Left ventricle myocardium inferior (tissue), 1 donor: Measurements from ENCODE around the gene LYRM2. TPM values are rescaled to one million over a fixed set of nuclear protein-coding genes. Genes with fewer than 3 reads are reported as not detected.

Source experiments
- DNase-seq: peaks from one replicate; pipeline ENCODE4 v3.0.0-alpha.2; 2020
- H3K27ac ChIP-seq: fragments of 200-600 bp; replicated peaks from 2 replicates; pipeline ENCODE4 v1.8.0; 2021
- H3K27me3 ChIP-seq: fragments of 200-600 bp; 2 replicates; pipeline ENCODE4 v1.8.0; 2021; ENCODE audit warnings: low read depth
- H3K36me3 ChIP-seq: fragments of 200-600 bp; 2 replicates; pipeline ENCODE4 v1.8.0; 2021
- H3K4me1 ChIP-seq: fragments of 200-600 bp; 2 replicates; pipeline ENCODE4 v1.8.0; 2021
- H3K4me3 ChIP-seq: fragments of 200-600 bp; 2 replicates; pipeline ENCODE4 v1.8.0; 2021; ENCODE audit warnings: mild to moderate bottlenecking, moderate library complexity
- H3K9me3 ChIP-seq: fragments of 200-600 bp; replicated peaks from 2 replicates; pipeline ENCODE4 v1.8.0; 2021
- intact Hi-C: fragments of 100-400 bp; cut with micrococcal nuclease; formaldehyde crosslinking; loops from one replicate; pipeline ENCODE4 v1.11.0; 2022
- total RNA-seq: library from RNA; stranded (reverse); fragmentation: NEBNext Ultra II Directional; extraction: Animal tissue kit (Norgen Biotek cat#: 25700); gene quantifications from one replicate; pipeline ENCODE4 v1.2.1, GENCODE V29; 2021
- TF ChIP-seq, protein P1 (sequence below): fragments of 200-600 bp; IDR thresholded peaks from 2 replicates; pipeline ENCODE4 v1.8.0; 2021; ENCODE audit warnings: antibody characterized with exemption, mild to moderate bottlenecking, borderline replicate concordance
- donor health status: DM: no; HTN: yes; CAD: no; lungs with severe emphysema.

The LYRM2 gene
- total RNA-seq, 1 donor from 2014 or later, result 41.3 TPM

DNA sequence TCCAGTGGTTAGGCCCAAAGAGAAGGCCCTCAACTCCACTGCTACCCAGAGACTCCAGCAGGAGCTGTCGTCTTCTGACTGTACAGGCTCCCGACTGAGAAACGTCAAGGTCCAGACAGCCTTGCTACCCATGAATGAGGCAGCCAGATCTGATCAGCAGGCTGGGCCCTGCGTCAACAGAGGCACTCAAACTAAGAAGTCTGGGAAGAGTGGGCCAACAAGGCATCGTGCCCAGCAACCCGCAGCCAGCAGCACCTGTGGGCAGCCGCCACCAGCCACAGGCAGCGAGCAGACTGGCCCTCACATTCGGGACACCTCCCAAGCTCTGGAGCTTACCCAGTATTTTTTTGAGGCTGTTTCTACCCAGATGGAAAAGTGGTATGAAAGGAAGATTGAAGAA lies 8.1 kb downstream of the LYRM2 start:
- Histone ChIP-seq H3K4me1 (peaks cover 14% of the 10 kb centered on the region), H3K27me3 (no peaks in the 10 kb centered on the region), H3K9me3 (no peaks in the 10 kb centered on the region), H3K36me3 (peaks cover 42% of the 10 kb centered on the region), H3K27ac (peak overlapping the region; percentile 49), H3K4me3 (no peak overlapping the region)
- intact Hi-C loops, result no loop called here
- TF ChIP-seq, protein P1, sequence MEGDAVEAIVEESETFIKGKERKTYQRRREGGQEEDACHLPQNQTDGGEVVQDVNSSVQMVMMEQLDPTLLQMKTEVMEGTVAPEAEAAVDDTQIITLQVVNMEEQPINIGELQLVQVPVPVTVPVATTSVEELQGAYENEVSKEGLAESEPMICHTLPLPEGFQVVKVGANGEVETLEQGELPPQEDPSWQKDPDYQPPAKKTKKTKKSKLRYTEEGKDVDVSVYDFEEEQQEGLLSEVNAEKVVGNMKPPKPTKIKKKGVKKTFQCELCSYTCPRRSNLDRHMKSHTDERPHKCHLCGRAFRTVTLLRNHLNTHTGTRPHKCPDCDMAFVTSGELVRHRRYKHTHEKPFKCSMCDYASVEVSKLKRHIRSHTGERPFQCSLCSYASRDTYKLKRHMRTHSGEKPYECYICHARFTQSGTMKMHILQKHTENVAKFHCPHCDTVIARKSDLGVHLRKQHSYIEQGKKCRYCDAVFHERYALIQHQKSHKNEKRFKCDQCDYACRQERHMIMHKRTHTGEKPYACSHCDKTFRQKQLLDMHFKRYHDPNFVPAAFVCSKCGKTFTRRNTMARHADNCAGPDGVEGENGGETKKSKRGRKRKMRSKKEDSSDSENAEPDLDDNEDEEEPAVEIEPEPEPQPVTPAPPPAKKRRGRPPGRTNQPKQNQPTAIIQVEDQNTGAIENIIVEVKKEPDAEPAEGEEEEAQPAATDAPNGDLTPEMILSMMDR, result no peak
- peak; percentile 73 for DNase-seq

DNA sequence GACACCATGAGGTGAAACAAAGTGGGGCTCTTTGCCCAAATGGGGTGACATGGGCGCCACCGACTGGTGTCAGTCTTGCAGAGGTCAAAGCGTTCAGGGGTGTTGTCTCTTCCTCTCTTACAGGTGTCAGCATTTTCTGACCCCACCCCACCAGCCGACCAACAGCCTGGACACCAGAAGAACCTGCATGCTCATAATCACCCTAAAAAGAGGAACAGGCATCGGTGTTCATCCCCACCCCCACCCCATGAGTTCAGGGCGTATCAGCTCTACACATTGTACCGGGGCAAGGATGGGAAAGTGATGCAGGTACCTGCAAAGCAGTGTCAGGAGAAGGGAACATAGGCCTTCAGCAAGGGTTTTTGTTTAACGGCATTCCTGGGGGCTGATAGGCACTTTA lies 14.8 kb downstream of the LYRM2 start:
- H3K4me3 ChIP-seq, result no peak overlapping the region
- intact Hi-C loops, result no loop called here
- no peaks in the 10 kb centered on the region for H3K9me3 ChIP-seq
- DNase-seq, result no peak
- H3K27me3 ChIP-seq, result no peaks in the 10 kb centered on the region
- no peaks in the 10 kb centered on the region for H3K4me1 ChIP-seq
- peaks cover 57% of the 10 kb centered on the region for H3K36me3 ChIP-seq
- TF ChIP-seq, protein P1, result no peak
- no peak overlapping the region for H3K27ac ChIP-seq

DNA sequence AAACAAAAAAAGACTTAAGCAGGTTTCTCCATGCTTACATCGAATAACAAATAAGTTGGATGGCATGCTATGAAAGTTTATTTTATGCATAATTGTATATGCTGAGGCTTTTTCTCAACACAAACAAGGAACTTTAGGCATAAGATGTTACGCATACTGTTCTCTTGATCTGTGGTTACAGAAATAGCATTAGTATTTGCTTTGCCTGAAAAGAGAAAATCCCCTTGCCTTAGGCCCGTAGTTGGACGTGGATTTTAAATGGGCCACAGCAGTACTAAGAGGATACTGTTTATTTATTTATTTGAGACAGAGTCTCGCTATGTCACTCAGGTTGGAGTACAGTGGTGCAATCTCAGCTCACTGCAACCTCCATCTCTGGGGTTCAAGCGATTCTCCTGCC lies 19.0 kb downstream of the LYRM2 start:
- no peaks in the 10 kb centered on the region for H3K27me3 ChIP-seq
- no peak for DNase-seq
- H3K9me3 ChIP-seq, result no peaks in the 10 kb centered on the region
- TF ChIP-seq, protein P1, result no peak
- H3K4me3 ChIP-seq, result no peak overlapping the region
- no peak overlapping the region for H3K27ac ChIP-seq
- no peaks in the 10 kb centered on the region for H3K4me1 ChIP-seq
- H3K36me3 ChIP-seq, result peaks cover 34% of the 10 kb centered on the region
- intact Hi-C loops, result no loop called here

DNA sequence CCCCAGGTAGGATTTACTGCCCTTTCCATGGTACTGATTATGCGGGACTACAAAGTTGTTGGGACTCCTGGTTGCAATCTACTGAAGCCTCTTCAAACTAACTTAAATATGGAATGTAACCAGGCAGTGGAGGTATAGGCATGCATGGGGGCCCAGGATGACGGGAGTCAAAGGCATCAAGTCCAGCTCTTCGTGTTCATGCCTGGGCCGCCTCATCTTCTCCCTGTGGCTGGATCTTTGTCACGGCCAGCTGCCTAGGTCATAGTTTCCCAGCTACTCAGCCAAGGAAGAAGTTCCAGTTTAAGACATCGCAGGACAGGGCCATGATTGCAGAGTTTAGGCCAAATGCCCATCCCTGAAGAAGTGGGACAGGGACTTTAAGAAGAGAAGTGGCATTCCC lies 20.5 kb downstream of the LYRM2 start:
- Histone ChIP-seq H3K36me3 (peaks cover 24% of the 10 kb centered on the region), H3K4me1 (peaks cover 3% of the 10 kb centered on the region), H3K27ac (no peak overlapping the region), H3K27me3 (no peaks in the 10 kb centered on the region), H3K4me3 (no peak overlapping the region), H3K9me3 (no peaks in the 10 kb centered on the region)
- no peak for DNase-seq
- intact Hi-C loops, result no loop called here
- TF ChIP-seq, protein P1, result no peak

DNA sequence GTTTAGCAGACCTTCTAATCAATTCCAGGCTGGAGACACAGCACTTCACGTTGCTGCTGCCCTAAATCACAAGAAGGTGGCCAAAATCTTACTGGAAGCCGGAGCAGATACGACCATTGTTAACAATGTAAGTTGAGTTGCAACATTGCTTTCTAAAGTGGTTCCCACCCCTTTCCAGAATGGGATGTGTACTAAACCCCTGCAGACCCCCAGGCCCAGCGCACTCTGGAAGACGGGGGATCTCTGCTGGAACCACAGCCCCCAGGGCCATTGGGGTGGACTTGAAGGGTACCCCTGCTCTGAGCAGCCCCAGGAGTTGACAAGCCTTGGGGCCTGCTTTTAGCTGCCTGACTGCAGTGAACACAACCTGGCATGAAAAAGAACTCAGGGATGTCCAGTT lies 22.0 kb downstream of the LYRM2 start:
- no peak overlapping the region for H3K27ac ChIP-seq
- TF ChIP-seq, protein P1, result no peak
- no peaks in the 10 kb centered on the region for H3K27me3 ChIP-seq
- intact Hi-C loops, result no loop called here
- H3K4me1 ChIP-seq, result peaks cover 3% of the 10 kb centered on the region
- H3K36me3 ChIP-seq, result peaks cover 20% of the 10 kb centered on the region
- no peak for DNase-seq
- H3K4me3 ChIP-seq, result no peak overlapping the region
- no peaks in the 10 kb centered on the region for H3K9me3 ChIP-seq

DNA sequence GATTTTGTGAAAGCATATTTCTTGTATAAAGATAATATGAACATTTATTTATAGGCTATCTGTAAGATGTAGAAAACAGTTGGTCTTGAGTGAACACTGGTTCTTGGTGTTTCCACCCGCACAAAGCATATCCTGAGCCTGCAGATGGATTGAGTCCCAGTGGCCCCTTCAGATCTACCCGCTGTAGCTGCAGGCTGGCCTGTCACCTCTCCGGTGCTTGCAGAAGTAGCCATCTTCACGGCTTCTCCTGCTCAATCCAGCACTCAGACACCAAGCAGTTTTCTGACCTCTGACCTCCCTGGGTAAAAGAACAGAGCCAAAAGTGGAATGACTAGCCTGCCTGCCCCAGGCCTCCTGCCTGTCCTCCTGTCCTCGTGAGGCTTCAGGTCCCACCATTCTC lies 22.7 kb downstream of the LYRM2 start:
- Histone ChIP-seq H3K27ac (no peak overlapping the region), H3K27me3 (no peaks in the 10 kb centered on the region), H3K36me3 (peaks cover 14% of the 10 kb centered on the region), H3K4me1 (peaks cover 3% of the 10 kb centered on the region), H3K4me3 (no peak overlapping the region), H3K9me3 (no peaks in the 10 kb centered on the region)
- TF ChIP-seq, protein P1, result no peak
- DNase-seq, result no peak
- intact Hi-C loops, result no loop called here
